T-helper 2 cell (primary cell): ENCODE results near the gene ADNP.

ENCODE experiments used
- DNase-seq, 5 experiments: peaks; one replicate each; pipeline versions ENCODE4 v3.0.0 to v3.0.0-alpha.2; 2012 to 2022

Gene ADNP

GRCh38 chr20:50870561-50871161 is 60.6 kb downstream of the ADNP start:
- DNase-seq, result no peak

- DNase-seq, result no peak
These were observed 62.4 kb downstream of the ADNP start for GRCh38 chr20:50868509-50869495.

DNA sequence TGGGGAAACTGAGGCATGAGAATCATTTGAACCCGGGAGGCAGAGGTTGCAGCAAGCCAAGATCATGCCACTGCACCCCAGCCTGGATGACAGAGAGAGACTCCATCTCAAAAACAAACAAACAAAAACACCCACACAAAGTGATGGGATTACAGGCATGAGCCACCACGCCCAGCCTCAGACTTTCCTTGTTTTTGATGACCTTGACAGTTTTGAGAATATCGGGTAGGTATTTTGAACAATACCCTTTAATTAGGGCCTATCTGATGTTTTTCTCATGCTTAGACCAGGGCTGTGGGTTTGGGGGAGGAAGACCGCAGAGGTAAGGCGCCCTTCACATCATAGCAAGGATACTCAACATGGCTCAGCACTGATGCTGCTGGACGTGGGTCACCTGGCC is 63.4 kb downstream of the ADNP start:
- DNase-seq, result no peak

GRCh38 chr20:50866831-50867230 is 64.4 kb downstream of the ADNP start:
- DNase-seq, result no peak

GRCh38 chr20:50866036-50866685 is 65.1 kb downstream of the ADNP start:
- no peak for DNase-seq

GRCh38 chr20:50865591-50865990 is 65.6 kb downstream of the ADNP start:
- DNase-seq, result no peak

- DNase-seq, result no peak
These were observed 66.1 kb downstream of the ADNP start for GRCh38 chr20:50865114-50865513.

GRCh38 chr20:50862546-50862945 is 68.7 kb downstream of the ADNP start:
- no peak for DNase-seq

GRCh38 chr20:50861012-50861411 is 70.2 kb downstream of the ADNP start:
- no peak for DNase-seq

DNA sequence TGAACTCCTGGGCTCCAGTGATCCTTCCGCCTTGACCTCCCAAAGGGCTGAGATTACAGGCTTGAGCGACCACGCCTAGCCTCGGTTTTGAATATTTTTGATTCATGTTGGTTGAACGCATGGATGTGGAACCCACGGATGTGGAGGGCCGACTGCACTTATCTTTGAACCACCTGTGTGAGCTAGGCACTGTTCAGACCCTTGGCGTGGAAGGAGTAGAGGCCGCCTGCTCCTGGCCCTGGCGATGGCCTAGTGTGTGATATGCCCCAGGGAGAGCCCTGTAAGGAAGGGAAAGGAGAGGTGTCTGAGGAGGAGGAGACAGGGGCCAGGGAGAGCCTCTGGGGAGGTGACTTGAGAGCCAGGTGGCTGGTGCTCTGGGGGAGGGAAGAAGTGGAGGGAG is 72.1 kb downstream of the ADNP start:
- DNase-seq, result no peak

GRCh38 chr20:50858525-50858924 is 72.7 kb downstream of the ADNP start:
- no peak for DNase-seq

DNA sequence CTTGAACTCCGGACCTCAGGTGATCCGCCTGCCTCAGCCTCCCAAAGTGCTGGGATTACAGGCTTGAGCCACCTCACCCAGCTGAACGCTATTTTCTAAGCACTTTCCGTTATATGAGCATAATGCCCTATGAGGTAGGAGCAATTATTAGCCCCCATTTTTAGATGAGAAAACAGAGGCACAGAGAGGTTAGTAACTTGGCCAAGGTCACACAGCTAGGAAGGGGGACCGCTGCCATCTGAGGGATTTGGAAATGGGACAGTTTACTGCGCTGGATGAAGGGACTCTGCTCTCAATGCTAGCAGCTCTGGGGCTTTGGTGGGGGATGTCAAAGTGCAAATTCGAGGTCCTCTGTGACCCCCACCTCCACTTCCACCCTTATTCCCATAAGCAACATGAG is 73.9 kb downstream of the ADNP start:
- DNase-seq, result no peak

DNA sequence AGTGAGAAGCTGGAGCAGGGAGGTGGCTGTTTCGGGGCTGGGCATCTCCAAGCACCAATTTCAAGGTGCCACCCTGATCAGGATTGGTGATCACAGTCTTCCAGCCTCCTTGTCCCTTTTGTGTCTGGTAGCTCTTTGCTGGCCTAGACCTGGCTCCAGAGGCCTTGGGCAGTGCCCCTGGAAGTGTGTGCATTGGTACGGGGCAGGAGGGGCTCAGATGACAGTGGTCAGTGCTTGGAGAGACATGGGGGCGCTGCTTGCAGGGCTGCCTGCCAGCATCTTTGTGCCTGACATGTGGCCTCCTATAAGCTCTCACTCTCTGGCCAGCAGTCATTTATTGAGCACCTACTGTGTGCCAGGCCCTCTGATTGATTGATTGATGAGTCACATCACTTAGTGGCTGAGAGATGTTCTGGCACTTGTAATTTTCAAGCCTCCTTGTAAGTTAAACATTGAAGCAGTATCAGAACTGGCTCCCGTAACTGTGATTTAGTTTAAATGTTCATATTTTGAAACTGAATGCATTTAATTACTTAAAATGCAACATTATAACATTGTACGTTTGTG is 74.7 kb downstream of the ADNP start:
- no peak for DNase-seq

GRCh38 chr20:50855498-50856474 is 75.5 kb downstream of the ADNP start:
- no peak for DNase-seq

DNA sequence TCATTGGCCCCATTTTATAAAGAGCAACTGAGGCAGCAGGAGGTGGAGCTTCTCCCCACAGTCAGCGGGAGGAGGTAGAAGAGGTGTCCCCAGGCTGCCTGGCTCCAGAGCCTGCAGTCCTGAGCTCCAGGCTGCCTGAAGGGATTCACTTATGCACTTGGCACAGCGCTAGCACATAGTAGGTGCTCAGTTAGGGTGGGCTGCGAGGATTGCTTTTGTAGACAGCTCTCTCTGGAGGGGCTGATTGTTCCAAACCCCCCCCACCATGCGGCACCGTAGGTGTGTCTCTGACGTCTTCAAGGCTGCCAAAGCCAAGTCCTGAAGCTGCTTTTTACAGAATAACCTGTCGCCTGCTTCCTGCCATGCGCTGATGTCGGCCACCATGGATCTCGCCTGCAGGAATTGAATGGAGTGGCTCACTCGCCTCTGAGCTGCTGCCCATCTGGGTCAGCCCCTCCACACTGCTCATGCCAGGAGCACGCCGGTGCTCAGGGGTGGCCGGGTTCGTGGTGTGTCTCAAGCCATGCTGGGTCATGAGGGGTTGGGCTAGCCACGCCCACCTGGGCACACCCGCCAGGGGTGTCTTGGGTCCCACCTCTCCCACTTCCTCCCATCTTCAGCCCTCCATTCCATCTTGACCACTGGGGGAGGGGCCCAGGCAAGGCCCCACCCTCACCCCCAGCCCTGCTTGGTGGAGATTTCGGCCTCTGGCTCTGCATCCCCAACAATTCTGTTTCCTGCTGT is 76.6 kb downstream of the ADNP start:
- DNase-seq, result no peak

DNA sequence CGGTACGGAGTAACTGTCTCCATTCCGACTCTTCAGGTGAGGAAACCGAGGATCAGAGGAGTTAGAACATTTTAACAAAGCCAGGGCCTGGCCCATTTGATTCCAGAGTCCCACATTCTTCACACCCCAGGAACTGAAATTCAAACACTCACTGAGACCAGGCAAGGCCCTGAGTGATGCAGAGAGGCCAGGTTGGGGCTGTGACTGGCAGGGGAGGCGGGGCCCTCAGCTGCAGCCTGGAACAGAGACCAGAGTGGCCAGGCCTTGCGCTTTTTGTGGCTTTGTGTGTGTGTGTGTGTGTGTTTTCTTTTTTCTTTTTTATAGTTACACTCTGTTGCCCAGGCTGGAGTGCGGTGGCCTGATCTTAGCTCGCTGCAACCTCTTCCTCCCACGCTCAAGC is 79.2 kb downstream of the ADNP start:
- DNase-seq, result no peak

- DNase-seq, result no peak
These were observed 80.4 kb downstream of the ADNP start for GRCh38 chr20:50850721-50851286.

- DNase-seq, result no peak
These were observed 82.2 kb downstream of the ADNP start for GRCh38 chr20:50848846-50849673.

DNA sequence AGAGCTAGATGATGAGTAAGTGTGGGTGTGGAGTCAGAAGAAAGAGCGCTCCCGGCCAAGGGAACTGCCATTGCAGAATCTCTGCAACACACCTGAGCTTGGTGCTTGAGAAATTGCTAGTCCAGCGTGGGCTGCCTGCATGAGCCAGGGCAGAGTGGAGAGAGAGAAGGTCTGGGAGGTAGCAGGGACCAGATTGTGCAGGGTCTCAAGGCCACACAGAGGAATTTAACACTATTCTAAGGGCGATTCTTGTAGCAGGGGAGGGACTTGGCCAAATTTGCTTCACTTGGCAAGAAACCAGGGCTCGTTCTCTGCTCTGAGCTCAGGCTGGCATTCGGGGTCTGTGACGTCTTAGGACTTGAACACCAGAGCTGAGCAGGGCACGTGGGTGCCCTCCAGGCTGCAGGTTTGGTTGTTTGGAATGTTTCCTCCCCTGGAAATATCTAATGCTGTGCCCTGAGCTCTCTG is 82.9 kb downstream of the ADNP start:
- no peak for DNase-seq
